ENCODE data around the gene MAST1. TPM values are rescaled to one million over a fixed set of nuclear protein-coding genes. Genes with fewer than 3 reads are reported as not detected.
A peak's percentile ranks its signal among the peaks of the same experiment; 100 is the strongest.

MAST1 gene
- total RNA-seq, 1 experiment from 2014 or later: 11.2 TPM

DNA sequence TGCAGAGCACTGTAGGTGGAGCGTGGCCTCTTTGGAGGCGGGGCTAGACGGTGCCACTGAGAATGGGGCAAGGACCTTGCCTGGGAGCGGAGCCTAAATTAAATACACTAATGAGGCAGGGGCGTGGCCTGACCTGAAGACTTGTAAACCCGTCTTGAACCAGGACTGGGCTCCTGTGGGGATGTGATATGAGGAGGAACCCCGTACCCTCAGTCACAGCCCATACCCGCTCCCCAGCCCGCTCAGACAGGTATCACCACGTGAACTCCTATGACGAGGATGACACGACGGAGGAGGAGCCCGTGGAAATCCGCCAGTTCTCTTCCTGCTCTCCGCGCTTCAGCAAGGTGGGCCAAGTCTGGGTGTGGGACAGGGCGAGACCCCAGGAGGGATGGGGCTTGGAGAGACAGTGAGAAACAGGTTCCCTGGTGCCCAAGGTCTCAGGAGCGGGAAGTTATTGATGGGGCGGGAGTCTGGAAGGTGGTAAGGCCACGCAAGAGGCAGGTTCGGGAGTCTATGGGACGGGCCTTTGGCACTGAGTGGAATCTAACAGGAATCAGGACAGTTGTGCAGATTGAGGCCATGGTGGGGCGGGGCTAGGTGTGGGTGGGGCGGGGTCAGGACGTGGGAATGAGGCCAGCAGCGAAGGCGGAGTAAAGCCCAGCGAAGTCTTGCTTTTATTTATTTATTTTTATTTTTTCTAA lies 28.3 kb downstream of the MAST1 start:
- Histone ChIP-seq H3K36me3 (ENCODE audit: low read depth, low read length) (no peaks in the 10 kb centered on the region), H3K9me2 (replicated peaks; ENCODE audit: low read length) (no peaks in the 10 kb centered on the region), H2AFZ (ENCODE audit: low read length) (no peak overlapping the region), H4K20me1 (ENCODE audit: low read length) (no peaks in the 10 kb centered on the region), H3K9ac (ENCODE audit: low read length) (no peak overlapping the region), H3K79me2 (ENCODE audit: low read length) (no peaks in the 10 kb centered on the region), H3K4me1 (ENCODE audit: insufficient read depth, low read length) (no peaks in the 10 kb centered on the region), H3K27ac (ENCODE audit: low read length) (no peak overlapping the region), H3K27me3 (ENCODE audit: low read length) (no peaks in the 10 kb centered on the region), H3K4me2 (ENCODE audit: low read length) (no peak overlapping the region), H3K4me3 (ENCODE audit: low read length) (no peak overlapping the region), H3F3A (ENCODE audit: low read length, unreplicated experiment) (no peaks in the 10 kb centered on the region), H3K9me3 (ENCODE audit: low read length) (no peaks in the 10 kb centered on the region)
- intact Hi-C loops (cut with micrococcal nuclease): no loop called here
- no peak for TF ChIP-seq EZH2phosphoT487 (IDR thresholded peaks at IDR 0.05; ENCODE audit: borderline replicate concordance, low read length)
- TF ChIP-seq, protein P1, sequence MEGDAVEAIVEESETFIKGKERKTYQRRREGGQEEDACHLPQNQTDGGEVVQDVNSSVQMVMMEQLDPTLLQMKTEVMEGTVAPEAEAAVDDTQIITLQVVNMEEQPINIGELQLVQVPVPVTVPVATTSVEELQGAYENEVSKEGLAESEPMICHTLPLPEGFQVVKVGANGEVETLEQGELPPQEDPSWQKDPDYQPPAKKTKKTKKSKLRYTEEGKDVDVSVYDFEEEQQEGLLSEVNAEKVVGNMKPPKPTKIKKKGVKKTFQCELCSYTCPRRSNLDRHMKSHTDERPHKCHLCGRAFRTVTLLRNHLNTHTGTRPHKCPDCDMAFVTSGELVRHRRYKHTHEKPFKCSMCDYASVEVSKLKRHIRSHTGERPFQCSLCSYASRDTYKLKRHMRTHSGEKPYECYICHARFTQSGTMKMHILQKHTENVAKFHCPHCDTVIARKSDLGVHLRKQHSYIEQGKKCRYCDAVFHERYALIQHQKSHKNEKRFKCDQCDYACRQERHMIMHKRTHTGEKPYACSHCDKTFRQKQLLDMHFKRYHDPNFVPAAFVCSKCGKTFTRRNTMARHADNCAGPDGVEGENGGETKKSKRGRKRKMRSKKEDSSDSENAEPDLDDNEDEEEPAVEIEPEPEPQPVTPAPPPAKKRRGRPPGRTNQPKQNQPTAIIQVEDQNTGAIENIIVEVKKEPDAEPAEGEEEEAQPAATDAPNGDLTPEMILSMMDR (conservative IDR thresholded peaks at IDR 0.05; ENCODE audit: low read depth, low read length): no peak
- no peak for TF ChIP-seq EZH2 (IDR thresholded peaks at IDR 0.05; ENCODE audit: low read length, unreplicated experiment)
- DNase-seq: no peak
- ChIA-PET POLR2A (ENCODE audit: unreplicated experiment) (no interaction called here), CTCF (no interaction called here)
- BruUV-seq (replicated peaks): no TSS peak
- ATAC-seq: no peak

DNA sequence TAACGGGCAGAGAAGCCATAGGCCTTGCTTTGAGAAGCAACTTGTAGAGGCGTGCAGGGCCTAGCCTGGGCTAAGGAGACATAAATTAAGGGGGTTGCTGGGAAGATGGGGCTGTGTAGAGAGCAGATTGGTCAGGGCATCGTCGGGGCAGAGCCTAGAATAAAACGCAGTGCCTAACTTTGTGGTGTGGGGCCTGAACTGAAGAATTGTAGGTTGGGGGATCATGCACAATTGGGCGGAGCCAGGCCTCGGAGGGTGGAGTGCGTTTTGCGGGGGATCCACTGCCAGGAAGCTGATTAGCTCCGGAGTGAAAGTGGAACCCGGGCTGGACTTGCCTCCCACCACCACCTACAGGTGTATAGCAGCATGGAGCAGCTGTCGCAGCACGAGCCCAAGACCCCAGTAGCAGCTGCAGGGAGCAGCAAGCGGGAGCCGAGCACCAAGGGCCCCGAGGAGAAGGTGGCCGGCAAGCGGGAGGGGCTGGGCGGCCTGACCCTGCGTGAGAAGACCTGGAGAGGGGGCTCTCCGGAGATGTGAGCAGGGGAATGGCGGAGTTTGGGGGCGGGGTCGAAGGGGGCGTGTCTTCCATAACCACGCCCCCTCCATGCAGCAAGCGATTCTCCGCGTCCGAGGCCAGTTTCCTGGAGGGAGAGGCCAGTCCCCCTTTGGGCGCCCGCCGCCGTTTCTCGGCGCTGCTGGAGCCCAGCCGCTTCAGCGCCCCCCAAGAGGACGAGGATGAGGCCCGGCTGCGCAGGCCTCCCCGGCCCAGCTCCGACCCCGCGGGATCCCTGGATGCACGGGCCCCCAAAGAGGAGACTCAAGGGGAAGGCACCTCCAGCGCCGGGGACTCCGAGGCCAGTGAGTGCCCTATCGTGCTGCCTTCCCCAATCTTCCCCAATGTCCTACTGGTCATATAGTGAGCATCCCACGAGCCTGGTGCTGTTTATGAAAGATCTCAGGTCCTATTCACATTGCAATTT lies 29.1 kb downstream of the MAST1 start:
- H3K4me1 ChIP-seq (ENCODE audit: insufficient read depth, low read length): no peaks in the 10 kb centered on the region
- intact Hi-C loops (cut with micrococcal nuclease): no loop called here
- no peaks in the 10 kb centered on the region for H3K9me3 ChIP-seq (ENCODE audit: low read length)
- DNase-seq: no peak
- TF ChIP-seq EZH2 (IDR thresholded peaks at IDR 0.05; ENCODE audit: low read length, unreplicated experiment) (no peak), EZH2phosphoT487 (IDR thresholded peaks at IDR 0.05; ENCODE audit: borderline replicate concordance, low read length) (no peak)
- no peaks in the 10 kb centered on the region for H3K27me3 ChIP-seq (ENCODE audit: low read length)
- no peaks in the 10 kb centered on the region for H3K36me3 ChIP-seq (ENCODE audit: low read depth, low read length)
- CTCF ChIA-PET: no interaction called here
- H4K20me1 ChIP-seq (ENCODE audit: low read length): no peaks in the 10 kb centered on the region
- H3K4me3 ChIP-seq (ENCODE audit: low read length): no peak overlapping the region
- no peaks in the 10 kb centered on the region for H3F3A ChIP-seq (ENCODE audit: low read length, unreplicated experiment)
- H3K4me2 ChIP-seq (ENCODE audit: low read length): no peak overlapping the region
- H3K27ac ChIP-seq (ENCODE audit: low read length): no peak overlapping the region
- no peak overlapping the region for H2AFZ ChIP-seq (ENCODE audit: low read length)
- H3K79me2 ChIP-seq (ENCODE audit: low read length): no peaks in the 10 kb centered on the region
- no peaks in the 10 kb centered on the region for H3K9me2 ChIP-seq (replicated peaks; ENCODE audit: low read length)
- BruUV-seq (replicated peaks): no TSS peak
- ATAC-seq: no peak
- POLR2A ChIA-PET (ENCODE audit: unreplicated experiment): no interaction called here
- no peak overlapping the region for H3K9ac ChIP-seq (ENCODE audit: low read length)

DNA sequence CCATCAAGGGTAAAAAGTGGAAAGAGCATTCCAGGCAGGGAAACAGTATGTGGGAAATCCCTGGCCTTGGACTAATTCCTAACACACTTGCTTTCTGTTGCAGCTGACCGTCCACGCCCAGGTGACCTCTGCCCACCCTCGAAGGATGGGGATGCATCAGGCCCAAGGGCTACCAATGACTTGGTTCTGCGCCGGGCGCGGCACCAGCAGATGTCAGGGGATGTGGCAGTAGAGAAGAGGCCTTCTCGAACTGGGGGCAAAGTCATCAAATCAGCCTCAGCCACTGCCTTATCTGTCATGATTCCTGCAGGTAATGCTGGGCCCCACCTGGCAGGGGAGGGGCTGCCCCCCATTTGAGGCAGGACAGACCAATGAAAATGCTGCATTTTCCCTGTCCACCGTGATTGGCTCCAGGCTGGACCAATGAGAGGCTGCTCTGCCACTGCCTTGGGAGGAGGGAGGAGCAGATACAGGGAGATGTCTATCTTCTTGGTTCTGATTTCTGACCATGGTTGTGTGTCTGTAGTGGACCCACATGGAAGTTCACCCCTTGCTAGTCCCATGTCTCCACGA lies 30.3 kb downstream of the MAST1 start:
- DNase-seq: peak; percentile 36
- Histone ChIP-seq H3K4me3 (ENCODE audit: low read length) (no peak overlapping the region), H3K9ac (ENCODE audit: low read length) (no peak overlapping the region), H3K9me2 (replicated peaks; ENCODE audit: low read length) (no peaks in the 10 kb centered on the region), H2AFZ (ENCODE audit: low read length) (no peak overlapping the region), H3K4me2 (ENCODE audit: low read length) (no peak overlapping the region), H3F3A (ENCODE audit: low read length, unreplicated experiment) (no peaks in the 10 kb centered on the region), H3K4me1 (ENCODE audit: insufficient read depth, low read length) (peaks cover 3% of the 10 kb centered on the region; the same call in 1 of the 2 replicates), H3K27ac (ENCODE audit: low read length) (no peak overlapping the region), H4K20me1 (ENCODE audit: low read length) (no peaks in the 10 kb centered on the region), H3K79me2 (ENCODE audit: low read length) (no peaks in the 10 kb centered on the region), H3K27me3 (ENCODE audit: low read length) (no peaks in the 10 kb centered on the region), H3K9me3 (ENCODE audit: low read length) (no peaks in the 10 kb centered on the region), H3K36me3 (ENCODE audit: low read depth, low read length) (no peaks in the 10 kb centered on the region)
- no peak for ATAC-seq
- intact Hi-C loops (cut with micrococcal nuclease): no loop called here
- ChIA-PET POLR2A (ENCODE audit: unreplicated experiment) (no interaction called here), CTCF (no interaction called here)
- TF ChIP-seq, protein P1 (conservative IDR thresholded peaks at IDR 0.05; ENCODE audit: low read depth, low read length): no peak
- no peak for TF ChIP-seq EZH2 (IDR thresholded peaks at IDR 0.05; ENCODE audit: low read length, unreplicated experiment)
- TF ChIP-seq EZH2phosphoT487 (IDR thresholded peaks at IDR 0.05; ENCODE audit: borderline replicate concordance, low read length): no peak
- no TSS peak for BruUV-seq (replicated peaks)

All from PC-3 (cell line).